Upper lobe of left lung (tissue), 6 donors: ENCODE data around the gene HNRNPK. TPM values are rescaled to one million over a fixed set of nuclear protein-coding genes. Genes with fewer than 3 reads are reported as not detected.

Experiments used
- ATAC-seq, 2 donors: fragments of 200-7000 bp; cut with Tn5 transposase; one replicate each; pipeline ENCODE4 v1.9.1; 2022; ENCODE audit warnings: mild to moderate bottlenecking in 2 of 2, moderate library complexity in 2 of 2; ENCODE audit not compliant: low FRiP score in 2 of 2
- DNase-seq, 2 donors: peaks; one replicate each; pipeline ENCODE4 v3.0.0-alpha.2; 2019 to 2020
- H3K27ac ChIP-seq, 4 donors: fragments of 200-600 bp; sonication (generic); one replicate each; pipeline ENCODE4 v1.5.1; 2016 to 2019
- H3K27me3 ChIP-seq, 4 donors: fragments of 200-600 bp; sonication (generic); one replicate each; pipeline ENCODE4 v1.5.1; 2017 to 2019
- H3K36me3 ChIP-seq, 4 donors: fragments of 200-600 bp; sonication (generic); one replicate each; pipeline ENCODE4 v1.5.1; 2016 to 2019
- H3K4me1 ChIP-seq, 4 donors: fragments of 200-600 bp; sonication (generic); one replicate each; pipeline ENCODE4 v1.5.1; 2018 to 2019
- H3K4me3 ChIP-seq, 4 donors: fragments of 200-600 bp; sonication (generic); one replicate each; pipeline ENCODE4 v1.5.1; 2017 to 2019; ENCODE audit warnings: mild to moderate bottlenecking in 2 of 4, moderate library complexity in 1 of 4
- H3K9me3 ChIP-seq, 4 donors: fragments of 200-600 bp; sonication (generic); one replicate each; pipeline ENCODE4 v1.5.1; 2018 to 2019
- CTCF ChIP-seq, 6 experiments: fragments of 450-650 bp in 4 of 6; fragments of 200-600 bp in 2 of 6; sonication (generic) in 2 of 6; IDR thresholded peaks; one replicate each; pipeline ENCODE4 v1.5.1; 2016 to 2019; ENCODE audit warnings: antibody characterized with exemption in 6 of 6
- EP300 ChIP-seq, 4 donors: sonication (generic); formaldehyde crosslinking; IDR thresholded peaks; one replicate each; pipeline ENCODE4 v1.5.1; 2017; ENCODE audit warnings: antibody characterized with exemption in 4 of 4, control low read depth in 2 of 4
- POLR2A ChIP-seq, 4 donors: fragments of 450-650 bp; IDR thresholded peaks; one replicate each; pipeline ENCODE4 v1.5.1; 2016 to 2017; ENCODE audit warnings: antibody characterized with exemption in 4 of 4, mild to moderate bottlenecking in 2 of 4
- POLR2AphosphoS5 ChIP-seq, 2 donors: sonication (generic); formaldehyde crosslinking; IDR thresholded peaks; one replicate each; pipeline ENCODE4 v1.5.1; 2017; ENCODE audit warnings: antibody characterized with exemption in 2 of 2
- WGBS, 2 donors: methylation state at CpG; one replicate each; pipeline ENCODE4 v1.1.5; 2017 to 2018; 5-methylcytosine and 5-hydroxymethylcytosine counted together
- total RNA-seq, 6 donors: library from RNA; depleted of rRNA in 4 of 6; stranded (reverse); fragments of >200 nt in 4 of 6; gene quantifications; one replicate each; pipeline versions ENCODE4 v1.1.0 to v1.2.1, GENCODE V29; 2016 to 2021
- donor health status: DM: no; HTN: no; CAD: no; lungs with moderate emphysema.
- donor health status: DM: no; HTN: yes; CAD: no; lungs with severe emphysema.

The HNRNPK gene
- total RNA-seq, 6 donors from 2014 or later, result 178 to 465 (median 359) TPM

DNA sequence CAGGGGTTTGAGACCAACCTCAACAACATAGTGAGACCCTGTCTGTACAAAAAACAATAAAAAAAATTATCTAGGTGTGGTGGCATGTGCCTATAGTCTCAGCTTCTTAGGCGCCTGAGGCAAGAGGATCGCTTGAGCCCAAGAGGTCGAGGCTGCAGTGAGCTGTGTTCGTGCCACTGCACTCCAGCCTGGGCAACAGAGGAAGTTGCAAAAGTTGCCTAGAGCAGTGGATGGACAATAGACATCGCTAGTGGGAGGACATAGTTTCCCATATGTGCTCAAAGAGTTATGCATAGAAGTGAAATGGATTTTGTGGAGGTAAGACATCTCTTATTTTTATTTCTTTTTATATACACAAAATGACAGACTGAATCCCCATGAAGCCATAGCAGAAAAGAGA lies 19.0 kb downstream of the HNRNPK start:
- DNase-seq (no peak), ATAC-seq (no peak)
- no peak overlapping the region for H3K4me3 ChIP-seq
- peaks cover 0 to 9% (median 6%) of the 10 kb centered on the region in 4 donors for H3K4me1 ChIP-seq
- no peaks in the 10 kb centered on the region for H3K9me3 ChIP-seq
- no peak overlapping the region for H3K27ac ChIP-seq
- H3K36me3 ChIP-seq, result peaks cover 0 to 1% (median 0%) of the 10 kb centered on the region in 4 donors
- H3K27me3 ChIP-seq, result no peaks in the 10 kb centered on the region
- WGBS, 2 donors, result 77 to 87% methylated on average over 5 of the region's 5 CpGs
- no peak for TF ChIP-seq POLR2AphosphoS5 (IDR thresholded peaks at IDR 0.05)
- no peak for TF ChIP-seq CTCF (IDR thresholded peaks at IDR 0.05)
- no peak for TF ChIP-seq EP300 (IDR thresholded peaks at IDR 0.05)
- TF ChIP-seq POLR2A (IDR thresholded peaks at IDR 0.05), result no peak

GRCh38 chr9:83959061-83959460 lies 21.0 kb downstream of the HNRNPK start:
- no peaks in the 10 kb centered on the region for H3K9me3 ChIP-seq
- no peak for DNase-seq
- no peak for TF ChIP-seq POLR2AphosphoS5 (IDR thresholded peaks at IDR 0.05)
- TF ChIP-seq POLR2A (IDR thresholded peaks at IDR 0.05), result no peak
- TF ChIP-seq EP300 (IDR thresholded peaks at IDR 0.05), result no peak
- TF ChIP-seq CTCF (IDR thresholded peaks at IDR 0.05), result no peak
- H3K27ac ChIP-seq, result no peak overlapping the region
- H3K36me3 ChIP-seq, result peaks cover 0 to 1% (median 0%) of the 10 kb centered on the region in 4 donors
- no peaks in the 10 kb centered on the region for H3K27me3 ChIP-seq
- ATAC-seq, result no peak
- H3K4me3 ChIP-seq, result no peak overlapping the region
- 73 to 80% methylated on average over 4 of the region's 4 CpGs for WGBS, 2 donors
- H3K4me1 ChIP-seq, result peaks cover 8 to 20% (median 13%) of the 10 kb centered on the region in 4 donors

DNA sequence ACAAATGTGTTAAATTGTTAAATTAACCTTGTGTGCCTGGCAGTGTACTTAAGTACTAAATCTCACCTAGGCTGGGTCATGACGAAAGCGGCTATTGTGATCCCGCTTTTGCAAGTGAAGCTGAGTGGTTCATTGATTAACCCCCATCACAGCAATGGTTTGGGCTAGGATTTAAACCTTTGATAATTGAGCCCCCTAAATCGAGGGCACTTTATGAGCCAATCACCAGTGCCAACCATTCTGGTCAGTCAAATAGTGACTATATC lies 22.8 kb downstream of the HNRNPK start:
- TF ChIP-seq POLR2AphosphoS5 (IDR thresholded peaks at IDR 0.05) (no peak), EP300 (IDR thresholded peaks at IDR 0.05) (no peak), POLR2A (IDR thresholded peaks at IDR 0.05) (no peak), CTCF (IDR thresholded peaks at IDR 0.05) (no peak)
- H3K27ac ChIP-seq, result peak overlapping the region; percentile 88 to 98 (median 91)
- H3K9me3 ChIP-seq, result no peaks in the 10 kb centered on the region
- peak overlapping the region; percentile 57 to 73 (median 60) for H3K4me3 ChIP-seq
- H3K4me1 ChIP-seq, result peaks cover 8 to 20% (median 13%) of the 10 kb centered on the region in 4 donors
- H3K27me3 ChIP-seq, result no peaks in the 10 kb centered on the region
- peaks cover 0 to 19% (median under 1%) of the 10 kb centered on the region in 4 donors for H3K36me3 ChIP-seq
- DNase-seq, result no peak
- 63 to 81% methylated on average over 4 of the region's 4 CpGs for WGBS, 2 donors
- ATAC-seq, result no peak

DNA sequence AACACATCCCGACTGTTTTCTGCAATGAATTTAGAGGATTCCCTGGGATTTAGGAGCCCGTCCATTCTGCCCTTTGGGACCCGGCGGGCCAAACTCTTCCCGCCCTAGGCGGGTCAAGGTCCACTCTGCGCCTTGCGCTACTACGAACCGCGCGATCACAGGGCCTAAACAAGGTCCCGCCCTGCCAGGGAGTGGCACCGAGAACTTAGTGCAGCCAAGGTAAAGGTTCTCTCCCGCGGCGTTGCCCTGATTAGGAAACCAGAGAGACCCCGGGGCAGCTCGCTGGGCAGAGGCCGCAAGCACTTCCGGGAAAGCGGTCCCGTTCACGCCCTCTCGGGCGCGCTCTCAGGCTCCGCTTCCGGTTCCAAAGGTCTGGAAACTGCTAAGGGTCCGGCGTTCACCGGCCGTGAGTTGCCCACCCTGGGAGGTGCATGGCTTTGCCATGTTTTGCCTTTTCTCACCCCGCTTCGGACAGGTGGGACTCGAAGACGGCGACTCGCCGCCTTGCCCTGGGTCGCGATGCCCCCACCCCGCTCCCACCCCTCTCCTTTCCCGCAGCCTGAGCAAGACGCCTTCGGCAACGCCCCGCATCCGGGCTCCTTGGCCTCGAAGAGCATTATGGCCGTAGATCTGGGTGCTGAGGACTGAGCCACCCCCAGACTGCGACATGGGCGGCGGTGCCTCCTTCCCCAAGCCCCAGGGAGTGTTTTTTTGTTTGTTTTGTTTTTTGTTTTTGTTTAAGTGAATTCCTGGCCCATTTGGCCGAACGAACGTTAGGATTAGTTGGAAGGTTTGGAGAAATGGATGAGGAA lies 23.4 kb downstream of the HNRNPK start:
- Histone ChIP-seq H3K9me3 (no peaks in the 10 kb centered on the region), H3K27me3 (no peaks in the 10 kb centered on the region), H3K4me1 (peaks cover 8 to 20% (median 13%) of the 10 kb centered on the region in 4 donors), H3K27ac (peak overlapping the region; percentile 88 to 98 (median 91)), H3K36me3 (peaks cover 0 to 24% (median 2%) of the 10 kb centered on the region in 4 donors), H3K4me3 (peak overlapping the region; percentile 57 to 73 (median 60))
- 5 to 9% methylated on average over 13 to 45 of the region's 57 CpGs for WGBS, 2 donors
- DNase-seq, result peak; percentile 87 to 93
- TF ChIP-seq CTCF (IDR thresholded peaks at IDR 0.05) (no peak), EP300 (IDR thresholded peaks at IDR 0.05) (no peak), POLR2A (IDR thresholded peaks at IDR 0.05) (peak in 2 of 4 donors; percentile 61 to 66), POLR2AphosphoS5 (IDR thresholded peaks at IDR 0.05) (peak; percentile 41 to 42)
- ATAC-seq, result peak; percentile 95 to 97
